ENCODE measurements around the gene ZNF311. TPM values are rescaled to one million over a fixed set of nuclear protein-coding genes. Genes with fewer than 3 reads are reported as not detected.
A peak's percentile ranks its signal among the peaks of the same experiment; 100 is the strongest.

The ZNF311 gene
- total and polyA plus RNA-seq, 2 of the 13 experiments (the other 11 are each of a cell fraction or from before 2014, with no cell fraction given) = not detected

DNA sequence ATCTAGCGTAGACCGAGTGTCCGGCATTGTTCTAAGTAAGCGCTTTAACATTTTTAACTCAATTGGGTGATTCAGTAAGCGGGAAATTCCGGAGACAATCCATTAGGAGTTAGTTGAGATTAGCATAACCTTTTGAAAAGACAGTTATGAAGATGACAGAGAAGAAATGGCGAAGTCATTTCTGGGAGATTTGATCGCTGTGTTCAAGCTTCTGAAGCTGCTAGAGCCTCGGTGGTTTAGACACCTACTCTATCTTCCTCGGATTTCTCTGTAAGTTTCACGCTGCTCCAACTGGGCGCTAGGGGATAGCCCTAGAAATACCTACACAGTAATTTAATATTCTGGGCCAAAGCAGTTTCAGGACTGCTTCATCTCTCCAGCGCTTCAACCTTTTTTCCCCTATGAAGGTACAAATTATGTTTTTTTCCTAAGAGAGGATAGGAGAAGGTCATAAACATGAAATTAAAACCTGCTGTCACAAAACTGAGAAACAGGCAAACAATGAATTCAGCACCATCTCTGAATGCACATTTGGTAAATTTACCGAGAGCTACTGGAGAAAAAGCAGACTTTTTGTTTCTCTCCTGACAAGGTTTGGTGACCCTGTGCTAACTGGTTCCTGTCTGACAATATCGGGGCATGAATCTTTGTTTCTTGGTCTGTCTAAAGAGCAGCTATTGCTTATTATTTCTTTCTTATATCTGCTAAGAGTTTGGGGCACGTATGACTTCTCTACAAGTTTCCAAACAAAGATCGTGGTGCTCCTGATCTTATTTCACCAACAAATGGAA lies 22.4 kb downstream of the ZNF311 start:
- peak; percentile 63 for ATAC-seq
- CTCF ChIA-PET (ENCODE audit: low intra/inter-chr PET ratio, low total read pairs) = interaction anchor here (1.7 to 3.3 kb wide), 2 partner anchors 34 to 145 kb away, joined by 6 to 13 read pairs; no protein-coding TSS in a partner anchor
- no peaks in the 10 kb centered on the region for H3K79me2 ChIP-seq (ENCODE audit: insufficient read depth, low read length)
- DNase-seq (ENCODE audit: low spot score) = peak; percentile 87
- peak overlapping the region; percentile 71 to 97 (median 83) for H3K4me3 ChIP-seq (replicated peaks in 1 of 3; ENCODE audit: insufficient read depth in 1 of 3, low read depth in 2 of 3, low read length in 3 of 3)
- in situ Hi-C loops (cut with HindIII; ENCODE audit: extremely low pct_ligation_motif_present, low pct_unique_long_range_greater_than_20kb) (loop anchor here (5.0 kb wide), 1 partner anchor 40 kb away; no protein-coding TSS in a partner anchor), intact Hi-C loops (cut with micrococcal nuclease; ENCODE audit: unreplicated experiment) (loop anchor here (1.0 kb wide), 2 partner anchors 34 to 144 kb away; no protein-coding TSS in a partner anchor)
- peak overlapping the region; percentile 75 for H3K4me2 ChIP-seq (ENCODE audit: low read depth, low read length)
- POLR2A ChIA-PET = interaction anchor here (0.8 to 6.2 kb wide), 5 partner anchors 33 to 117 kb away, joined by 3 to 79 read pairs (median 13); partner anchors contain the start of gene TRIM27
- WGBS (ENCODE audit: low lambda C conversion rate) = 3% methylated on average over 17 of the region's 17 CpGs
- H3K27me3 ChIP-seq (ENCODE audit: control insufficient read depth in 1 of 2, insufficient read depth in 2 of 2, low read length in 2 of 2) = no peaks in the 10 kb centered on the region; a peak in 2 of 5 replicates
- H3K9ac ChIP-seq (ENCODE audit: insufficient read depth, low read depth, low read length) = peak overlapping the region; percentile 89
- peak; percentile 59 for FAIRE-seq
- H3K4me1 ChIP-seq (ENCODE audit: insufficient read depth, low read length) = peaks cover 62% of the 10 kb centered on the region
- no TSS peak for BruUV-seq (replicated peaks)
- no peaks in the 10 kb centered on the region for H4K20me1 ChIP-seq (ENCODE audit: insufficient read depth, low read length)
- H3K27ac ChIP-seq (ENCODE audit: extremely low read length, insufficient read depth, low read length) = peak overlapping the region; percentile 98
- peak overlapping the region; percentile 84 for H2AFZ ChIP-seq (ENCODE audit: low read length)
- no peaks in the 10 kb centered on the region for H3K36me3 ChIP-seq (replicated peaks in 1 of 2; ENCODE audit: control insufficient read depth in 1 of 2, insufficient read depth in 2 of 2, low read length in 2 of 2)
- H3K9me3 ChIP-seq (ENCODE audit: low read length) = no peaks in the 10 kb centered on the region
- TF ChIP-seq PHF21A (CRISPR knock-in tag; IDR thresholded peaks at IDR 0.05) (no peak), ZNF451 (CRISPR knock-in tag; IDR thresholded peaks at IDR 0.05) (no peak), PPARG (CRISPR knock-in tag; conservative IDR thresholded peaks at IDR 0.05) (no peak), SAP130 (CRISPR knock-in tag; IDR thresholded peaks at IDR 0.05; ENCODE audit: low read depth) (peak; percentile 20; the same call in 1 of the 2 replicates), ETV6 (CRISPR knock-in tag; conservative IDR thresholded peaks at IDR 0.05) (no peak), ADNP (CRISPR knock-in tag; IDR thresholded peaks at IDR 0.05) (no peak), ASH2L (IDR thresholded peaks at IDR 0.05; ENCODE audit: insufficient read length, low read depth, low read length) (peak; percentile 44), KLF12 (CRISPR knock-in tag; IDR thresholded peaks at IDR 0.05; ENCODE audit: borderline replicate concordance) (no peak; the same call in 1 of the 2 replicates), MXI1 (IDR thresholded peaks at IDR 0.05; ENCODE audit: borderline replicate concordance, low read depth, low read length) (no peak), ZNF878 (CRISPR knock-in tag; IDR thresholded peaks at IDR 0.05) (0 out of 2 replicates have a peak, but pooled peaks have one; percentile 5), SOX5 (CRISPR knock-in tag; IDR thresholded peaks at IDR 0.05; ENCODE audit: borderline replicate concordance) (no peak), SP5 (CRISPR knock-in tag; IDR thresholded peaks at IDR 0.05; ENCODE audit: borderline replicate concordance, low read depth) (no peak), PTBP1 (IDR thresholded peaks at IDR 0.05; ENCODE audit: low read depth, low read length, poor library complexity, severe bottlenecking) (no peak), ZFP82 (CRISPR knock-in tag; IDR thresholded peaks at IDR 0.05; ENCODE audit: borderline replicate concordance) (0 out of 2 replicates have a peak, but pooled peaks have one; percentile 49), ZNF777 (CRISPR knock-in tag; IDR thresholded peaks at IDR 0.05) (no peak)
- TF ChIP-seq, protein P1, sequence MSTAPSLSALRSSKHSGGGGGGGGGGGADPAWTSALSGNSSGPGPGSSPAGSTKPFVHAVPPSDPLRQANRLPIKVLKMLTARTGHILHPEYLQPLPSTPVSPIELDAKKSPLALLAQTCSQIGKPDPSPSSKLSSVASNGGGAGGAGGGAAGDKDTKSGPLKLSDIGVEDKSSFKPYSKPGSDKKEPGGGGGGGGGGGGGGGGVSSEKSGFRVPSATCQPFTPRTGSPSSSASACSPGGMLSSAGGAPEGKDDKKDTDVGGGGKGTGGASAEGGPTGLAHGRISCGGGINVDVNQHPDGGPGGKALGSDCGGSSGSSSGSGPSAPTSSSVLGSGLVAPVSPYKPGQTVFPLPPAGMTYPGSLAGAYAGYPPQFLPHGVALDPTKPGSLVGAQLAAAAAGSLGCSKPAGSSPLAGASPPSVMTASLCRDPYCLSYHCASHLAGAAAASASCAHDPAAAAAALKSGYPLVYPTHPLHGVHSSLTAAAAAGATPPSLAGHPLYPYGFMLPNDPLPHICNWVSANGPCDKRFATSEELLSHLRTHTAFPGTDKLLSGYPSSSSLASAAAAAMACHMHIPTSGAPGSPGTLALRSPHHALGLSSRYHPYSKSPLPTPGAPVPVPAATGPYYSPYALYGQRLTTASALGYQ (CRISPR knock-in tag; IDR thresholded peaks at IDR 0.05) = no peak; the same call in 1 of the 2 replicates
- TF ChIP-seq, protein P2, sequence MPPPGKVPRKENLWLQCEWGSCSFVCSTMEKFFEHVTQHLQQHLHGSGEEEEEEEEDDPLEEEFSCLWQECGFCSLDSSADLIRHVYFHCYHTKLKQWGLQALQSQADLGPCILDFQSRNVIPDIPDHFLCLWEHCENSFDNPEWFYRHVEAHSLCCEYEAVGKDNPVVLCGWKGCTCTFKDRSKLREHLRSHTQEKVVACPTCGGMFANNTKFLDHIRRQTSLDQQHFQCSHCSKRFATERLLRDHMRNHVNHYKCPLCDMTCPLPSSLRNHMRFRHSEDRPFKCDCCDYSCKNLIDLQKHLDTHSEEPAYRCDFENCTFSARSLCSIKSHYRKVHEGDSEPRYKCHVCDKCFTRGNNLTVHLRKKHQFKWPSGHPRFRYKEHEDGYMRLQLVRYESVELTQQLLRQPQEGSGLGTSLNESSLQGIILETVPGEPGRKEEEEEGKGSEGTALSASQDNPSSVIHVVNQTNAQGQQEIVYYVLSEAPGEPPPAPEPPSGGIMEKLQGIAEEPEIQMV (CRISPR knock-in tag; IDR thresholded peaks at IDR 0.05; ENCODE audit: low read depth) = no peak
- TF ChIP-seq, protein P3, sequence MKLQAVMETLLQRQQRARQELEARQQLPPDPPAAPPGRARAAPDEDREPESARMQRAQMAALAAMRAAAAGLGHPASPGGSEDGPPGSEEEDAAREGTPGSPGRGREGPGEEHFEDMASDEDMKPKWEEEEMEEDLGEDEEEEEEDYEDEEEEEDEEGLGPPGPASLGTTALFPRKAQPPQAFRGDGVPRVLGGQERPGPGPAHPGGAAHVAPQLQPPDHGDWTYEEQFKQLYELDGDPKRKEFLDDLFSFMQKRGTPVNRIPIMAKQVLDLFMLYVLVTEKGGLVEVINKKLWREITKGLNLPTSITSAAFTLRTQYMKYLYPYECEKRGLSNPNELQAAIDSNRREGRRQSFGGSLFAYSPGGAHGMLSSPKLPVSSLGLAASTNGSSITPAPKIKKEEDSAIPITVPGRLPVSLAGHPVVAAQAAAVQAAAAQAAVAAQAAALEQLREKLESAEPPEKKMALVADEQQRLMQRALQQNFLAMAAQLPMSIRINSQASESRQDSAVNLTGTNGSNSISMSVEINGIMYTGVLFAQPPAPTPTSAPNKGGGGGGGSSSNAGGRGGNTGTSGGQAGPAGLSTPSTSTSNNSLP (IDR thresholded peaks at IDR 0.05; ENCODE audit: low read depth, low read length) = 0 out of 2 replicates have a peak, but pooled peaks have one; percentile 3
